Measurements from ENCODE around the gene NR4A3. TPM values are rescaled to one million over a fixed set of nuclear protein-coding genes. Genes with fewer than 3 reads are reported as not detected.
A peak's percentile ranks its signal among the peaks of the same experiment; 100 is the strongest.

Gene NR4A3
- total and polyA plus RNA-seq, 2 of the 13 experiments (the other 11 are each of a cell fraction or from before 2014, with no cell fraction given), result 0.02 to 0.09 TPM

DNA sequence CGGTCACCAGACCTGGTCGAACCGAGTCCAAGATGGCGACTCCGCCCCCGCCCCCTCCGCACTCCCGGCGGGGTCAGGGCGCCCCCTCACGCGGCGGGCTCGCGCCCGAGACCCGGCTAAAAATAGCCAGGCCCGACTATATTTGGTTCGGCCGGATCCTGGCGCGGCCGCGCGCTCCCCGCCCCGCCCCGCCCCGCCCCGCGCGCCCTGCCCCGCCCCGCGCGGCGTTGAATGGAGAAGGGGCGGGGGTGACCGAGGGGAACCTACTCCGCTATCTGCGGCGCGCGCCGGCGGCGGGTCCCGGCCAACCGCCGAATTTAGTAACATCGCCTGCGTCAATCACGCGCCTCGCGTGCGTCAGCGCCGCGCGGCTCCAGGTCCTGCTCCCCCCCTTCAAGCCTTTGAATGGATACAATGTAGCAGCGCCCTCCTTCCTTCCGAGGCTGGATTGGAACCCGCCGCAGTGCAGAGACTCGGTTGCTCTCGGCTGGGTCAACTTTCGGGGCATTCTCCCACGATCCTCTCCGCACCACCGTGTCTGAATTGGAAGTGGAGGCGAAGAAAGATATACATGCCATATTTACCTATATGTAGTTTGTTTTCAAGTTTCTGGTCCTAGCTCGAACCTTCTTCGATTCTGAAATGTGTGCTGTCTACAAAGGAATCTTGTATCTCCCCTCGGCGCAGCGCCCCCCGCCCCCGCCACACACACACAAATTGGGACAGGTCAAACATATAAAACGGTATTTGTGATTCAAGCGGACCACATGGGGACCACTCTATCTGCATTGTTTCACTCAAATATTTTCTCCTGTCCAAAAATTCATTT lies 1.6 kb upstream of the NR4A3 start (continued):
- TF ChIP-seq, protein P1, sequence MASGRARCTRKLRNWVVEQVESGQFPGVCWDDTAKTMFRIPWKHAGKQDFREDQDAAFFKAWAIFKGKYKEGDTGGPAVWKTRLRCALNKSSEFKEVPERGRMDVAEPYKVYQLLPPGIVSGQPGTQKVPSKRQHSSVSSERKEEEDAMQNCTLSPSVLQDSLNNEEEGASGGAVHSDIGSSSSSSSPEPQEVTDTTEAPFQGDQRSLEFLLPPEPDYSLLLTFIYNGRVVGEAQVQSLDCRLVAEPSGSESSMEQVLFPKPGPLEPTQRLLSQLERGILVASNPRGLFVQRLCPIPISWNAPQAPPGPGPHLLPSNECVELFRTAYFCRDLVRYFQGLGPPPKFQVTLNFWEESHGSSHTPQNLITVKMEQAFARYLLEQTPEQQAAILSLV (CRISPR knock-in tag; IDR thresholded peaks at IDR 0.05; ENCODE audit: borderline replicate concordance), result 0 out of 2 replicates have a peak, but pooled peaks have one; percentile 18
- TF ChIP-seq PCBP1 (IDR thresholded peaks at IDR 0.05; ENCODE audit: borderline replicate concordance, low read depth, low read length), result no peak
- TF ChIP-seq ZNF780A (CRISPR knock-in tag; IDR thresholded peaks at IDR 0.05), result 0 out of 2 replicates have a peak, but pooled peaks have one; percentile 47
- no peak for TF ChIP-seq SATB2 (CRISPR knock-in tag; IDR thresholded peaks at IDR 0.05)
- TF ChIP-seq FOXK1 (CRISPR knock-in tag; IDR thresholded peaks at IDR 0.05; ENCODE audit: borderline replicate concordance, low read depth), result 0 out of 2 replicates have a peak, but pooled peaks have one; percentile 10
- TF ChIP-seq, protein P2, sequence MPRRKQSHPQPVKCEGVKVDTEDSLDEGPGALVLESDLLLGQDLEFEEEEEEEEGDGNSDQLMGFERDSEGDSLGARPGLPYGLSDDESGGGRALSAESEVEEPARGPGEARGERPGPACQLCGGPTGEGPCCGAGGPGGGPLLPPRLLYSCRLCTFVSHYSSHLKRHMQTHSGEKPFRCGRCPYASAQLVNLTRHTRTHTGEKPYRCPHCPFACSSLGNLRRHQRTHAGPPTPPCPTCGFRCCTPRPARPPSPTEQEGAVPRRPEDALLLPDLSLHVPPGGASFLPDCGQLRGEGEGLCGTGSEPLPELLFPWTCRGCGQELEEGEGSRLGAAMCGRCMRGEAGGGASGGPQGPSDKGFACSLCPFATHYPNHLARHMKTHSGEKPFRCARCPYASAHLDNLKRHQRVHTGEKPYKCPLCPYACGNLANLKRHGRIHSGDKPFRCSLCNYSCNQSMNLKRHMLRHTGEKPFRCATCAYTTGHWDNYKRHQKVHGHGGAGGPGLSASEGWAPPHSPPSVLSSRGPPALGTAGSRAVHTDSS (CRISPR knock-in tag; conservative IDR thresholded peaks at IDR 0.05), result no peak
- peak; percentile 77 for TF ChIP-seq KAT8 (CRISPR knock-in tag; IDR thresholded peaks at IDR 0.05)
- no peak for TF ChIP-seq CBFB (CRISPR knock-in tag; IDR thresholded peaks at IDR 0.05)
- no peak for TF ChIP-seq NFYB (CRISPR knock-in tag; IDR thresholded peaks at IDR 0.05)
- TF ChIP-seq NAIF1 (CRISPR knock-in tag; IDR thresholded peaks at IDR 0.05; ENCODE audit: borderline replicate concordance), result peak; percentile 98
- 0 out of 2 replicates have a peak, but pooled peaks have one; percentile 19 for TF ChIP-seq MTF2 (CRISPR knock-in tag; IDR thresholded peaks at IDR 0.05; ENCODE audit: borderline replicate concordance)
- TF ChIP-seq ZNF761 (CRISPR knock-in tag; conservative IDR thresholded peaks at IDR 0.05), result no peak
- no peak for TF ChIP-seq ZNF660 (CRISPR knock-in tag; IDR thresholded peaks at IDR 0.05; ENCODE audit: borderline replicate concordance, low read depth)
- TF ChIP-seq CREM (IDR thresholded peaks at IDR 0.05), result peak; percentile 74
- TF ChIP-seq CREM (CRISPR knock-in tag; IDR thresholded peaks at IDR 0.05), result no peak
- TF ChIP-seq KDM5B (CRISPR knock-in tag; IDR thresholded peaks at IDR 0.05; ENCODE audit: borderline replicate concordance), result no peak; the same call in 1 of the 2 replicates
- 0 out of 2 replicates have a peak, but pooled peaks have one; percentile 29 for TF ChIP-seq GATAD1 (CRISPR knock-in tag; IDR thresholded peaks at IDR 0.05)
- no peak for TF ChIP-seq ZFP62 (CRISPR knock-in tag; IDR thresholded peaks at IDR 0.05)
- TF ChIP-seq, protein P3, sequence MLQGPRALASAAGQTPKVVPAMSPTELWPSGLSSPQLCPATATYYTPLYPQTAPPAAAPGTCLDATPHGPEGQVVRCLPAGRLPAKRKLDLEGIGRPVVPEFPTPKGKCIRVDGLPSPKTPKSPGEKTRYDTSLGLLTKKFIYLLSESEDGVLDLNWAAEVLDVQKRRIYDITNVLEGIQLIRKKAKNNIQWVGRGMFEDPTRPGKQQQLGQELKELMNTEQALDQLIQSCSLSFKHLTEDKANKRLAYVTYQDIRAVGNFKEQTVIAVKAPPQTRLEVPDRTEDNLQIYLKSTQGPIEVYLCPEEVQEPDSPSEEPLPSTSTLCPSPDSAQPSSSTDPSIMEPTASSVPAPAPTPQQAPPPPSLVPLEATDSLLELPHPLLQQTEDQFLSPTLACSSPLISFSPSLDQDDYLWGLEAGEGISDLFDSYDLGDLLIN (CRISPR knock-in tag; IDR thresholded peaks at IDR 0.05; ENCODE audit: borderline replicate concordance), result no peak
- TF ChIP-seq ZNF547 (CRISPR knock-in tag; IDR thresholded peaks at IDR 0.05), result no peak
- TF ChIP-seq ZNF777 (CRISPR knock-in tag; IDR thresholded peaks at IDR 0.05), result peak; percentile 13
- no peak for TF ChIP-seq ZNF143 (CRISPR knock-in tag; IDR thresholded peaks at IDR 0.05)

Data from HepG2 (cell line).